B cell (primary cell): ENCODE data around the gene SLC9A5. TPM values are rescaled to one million over a fixed set of nuclear protein-coding genes. Genes with fewer than 3 reads are reported as not detected.

Source experiments
- ATAC-seq: fragments of 200-7000 bp; cut with Tn5 transposase; one replicate; pipeline ENCODE4 v1.10.0; 2021; ENCODE audit warnings: low read depth, mild to moderate bottlenecking, moderate number of reproducible peaks, moderate library complexity
- CTCF ChIA-PET: fragments of 350-600 bp; sonication (Branson Sonifier 250); formaldehyde crosslinking; loops from one replicate; lab custom pipeline; 2021; ENCODE audit warnings: antibody characterized with exemption, inconsistent platforms; lab: Charles Lee
- POLR2A ChIA-PET: fragments of 350-600 bp; sonication (Branson Sonifier 250); formaldehyde crosslinking; loops from one replicate; lab custom pipeline; 2021; ENCODE audit warnings: antibody characterized with exemption; lab: Charles Lee
- DNase-seq: peaks from one replicate; pipeline ENCODE4 v3.0.0; 2013
- H2AFZ ChIP-seq: 2 replicates; pipeline ENCODE4 v1.6.1; 2012; ENCODE audit warnings: mild to moderate bottlenecking, low read depth, low read length; ENCODE audit not compliant: insufficient read depth, poor library complexity, severe bottlenecking
- H3K27ac ChIP-seq, 2 donors: 1 replicate in 1 of 2; 2 replicates in 1 of 2; pipeline ENCODE4 v1.5.1; 2012 to 2013; ENCODE audit warnings: low read length in 2 of 2, mild to moderate bottlenecking in 2 of 2, moderate library complexity in 1 of 2
- H3K27me3 ChIP-seq, 4 experiments: fragments of 200-600 bp in 1 of 4; sonication (generic) in 1 of 4; replicated peaks in 1 of 4; 1 replicate in 2 of 4; 2 replicates in 2 of 4; pipeline versions ENCODE4 v1.6.1 to v1.7.0; 2013 to 2016; ENCODE audit warnings: low read length in 3 of 4, mild to moderate bottlenecking in 2 of 4, mixed read lengths in 1 of 4, moderate library complexity in 1 of 4; ENCODE audit not compliant: insufficient read depth in 4 of 4, control insufficient read depth in 3 of 4; ENCODE audit errors: control extremely low read depth in 1 of 4
- H3K36me3 ChIP-seq, 2 experiments: replicated peaks in 1 of 2; 1 replicate in 1 of 2; 2 replicates in 1 of 2; pipeline versions ENCODE4 v1.6.1 to v1.7.1; 2013; ENCODE audit warnings: low read length in 1 of 2; ENCODE audit not compliant: insufficient read depth in 2 of 2, control insufficient read depth in 1 of 2; ENCODE audit errors: control extremely low read depth in 1 of 2, extremely low read depth in 1 of 2
- H3K4me1 ChIP-seq, 2 donors: fragments of 200-600 bp in 1 of 2; sonication (generic) in 1 of 2; 1 replicate in 1 of 2; 2 replicates in 1 of 2; pipeline versions ENCODE4 v1.5.1 to v1.6.1; 2013 to 2017; ENCODE audit warnings: low read length in 2 of 2; ENCODE audit not compliant: control insufficient read depth in 2 of 2, insufficient read depth in 2 of 2
- H3K4me2 ChIP-seq: replicated peaks from 2 replicates; pipeline ENCODE3; 2012; ENCODE audit warnings: mild to moderate bottlenecking, low read depth, low read length; ENCODE audit not compliant: poor library complexity, severe bottlenecking
- H3K4me3 ChIP-seq, 5 experiments: fragments of 200-600 bp in 1 of 5; sonication (generic) in 1 of 5; 1 replicate in 3 of 5; 2 replicates in 2 of 5; pipeline versions ENCODE4 v1.5.1 to v1.7.0; 2011 to 2016; ENCODE audit warnings: low read length in 4 of 5, mild to moderate bottlenecking in 4 of 5, low read depth in 2 of 5, control low read depth in 1 of 5, moderate library complexity in 1 of 5; ENCODE audit not compliant: insufficient read depth in 1 of 5; ENCODE audit errors: control extremely low read depth in 1 of 5, extremely low read depth in 1 of 5
- H3K79me2 ChIP-seq: fragments of 200-600 bp; sonication (generic); one replicate; pipeline ENCODE4 v1.6.0; 2016; ENCODE audit warnings: low read length; ENCODE audit not compliant: control insufficient read depth, insufficient read depth
- H3K9ac ChIP-seq: fragments of 200-600 bp; sonication (generic); 2 replicates; pipeline ENCODE4 v1.6.1; 2017; ENCODE audit warnings: mild to moderate bottlenecking, low read length, moderate library complexity
- H3K9me3 ChIP-seq, 3 donors: one replicate each; pipeline versions ENCODE4 v1.6.1 to v1.7.1; 2013; ENCODE audit warnings: low read length in 2 of 3; ENCODE audit not compliant: control insufficient read depth in 2 of 3, insufficient read depth in 1 of 3; ENCODE audit errors: control extremely low read depth in 1 of 3
- H4K20me1 ChIP-seq: 2 replicates; pipeline ENCODE4 v1.6.0; 2012; ENCODE audit warnings: mild to moderate bottlenecking, low read length; ENCODE audit not compliant: insufficient read depth, control insufficient read depth, poor library complexity, severe bottlenecking
- H3K27ac Mint-ChIP-seq: one replicate; pipeline ENCODE4 v1.8.0; 2021; ENCODE audit warnings: mixed read lengths
- H3K27me3 Mint-ChIP-seq: one replicate; pipeline ENCODE4 v1.8.0; 2021; ENCODE audit warnings: mixed read lengths
- H3K4me1 Mint-ChIP-seq: one replicate; pipeline ENCODE4 v1.8.0; 2021; ENCODE audit warnings: mixed read lengths
- H3K4me3 Mint-ChIP-seq: one replicate; pipeline ENCODE4 v1.8.0; 2021; ENCODE audit warnings: mixed read lengths
- H3K9me3 Mint-ChIP-seq: one replicate; pipeline ENCODE4 v1.8.0; 2022; ENCODE audit warnings: mixed read lengths; ENCODE audit not compliant: insufficient read depth
- EZH2 ChIP-seq: IDR thresholded peaks from 2 replicates; pipeline ENCODE4 v1.6.1; 2012; ENCODE audit warnings: borderline replicate concordance, low read depth, mild to moderate bottlenecking, moderate library complexity, low read length; ENCODE audit not compliant: insufficient read depth, poor library complexity, severe bottlenecking
- WGBS: methylation state at CpG from one replicate; pipeline ENCODE4 v1.1.5; 2013; ENCODE audit warnings: missing lambda C conversion rate; ENCODE audit not compliant: insufficient coverage; 5-methylcytosine and 5-hydroxymethylcytosine counted together
- intact Hi-C: fragments of 100-400 bp; cut with micrococcal nuclease; formaldehyde crosslinking; loops from one replicate; pipeline ENCODE4 v1.10.0; 2022
- polyA plus RNA-seq: library from polyadenylated mRNA; depleted of rRNA; stranded (reverse); fragments of >200 nt; gene quantifications from 2 replicates; pipeline ENCODE4 v1.2.3, GENCODE V29; 2012
- total RNA-seq, 2 donors: library from RNA; stranded (reverse); fragments of 120-200 nt in 1 of 2; gene quantifications; 1 replicate in 1 of 2; 2 replicates in 1 of 2; pipeline versions ENCODE4 v1.2.3 to v1.2.4, GENCODE V29; 2013 to 2022
- TF ChIP-seq, protein P1 (sequence below): fragments of 200-600 bp; IDR thresholded peaks from one replicate; pipeline ENCODE4 v1.8.0; 2022; ENCODE audit warnings: antibody characterized with exemption, mild to moderate bottlenecking

Gene SLC9A5
- total and polyA plus RNA-seq, 2 donors (not counting 1 experiment from before 2014, with no cell fraction given) = 1.7 TPM

GRCh38 chr16:67255553-67256221 is 6.9 kb downstream of the SLC9A5 start:
- Histone ChIP-seq H3K27ac (no peak overlapping the region), H3K4me1 (no peaks in the 10 kb centered on the region), H3K9ac (no peak overlapping the region), H3K27me3 (peaks cover 0 to 7% (median 2%) of the 10 kb centered on the region in 4 experiments), H3K79me2 (no peaks in the 10 kb centered on the region), H3K4me3 (no peak overlapping the region), H3K36me3 (no peaks in the 10 kb centered on the region), H3K4me2 (no peak overlapping the region), H4K20me1 (no peaks in the 10 kb centered on the region), H3K9me3 (no peaks in the 10 kb centered on the region), H2AFZ (no peak overlapping the region)
- no peaks in the 10 kb centered on the region for H3K27me3 Mint-ChIP-seq
- H3K4me1 Mint-ChIP-seq = no peaks in the 10 kb centered on the region
- intact Hi-C loops = no loop called here
- DNase-seq = no peak
- no peak overlapping the region for H3K27ac Mint-ChIP-seq
- no peaks in the 10 kb centered on the region for H3K9me3 Mint-ChIP-seq
- POLR2A ChIA-PET = no interaction called here
- 96% methylated on average over 15 of the region's 17 CpGs for WGBS
- ATAC-seq = no peak
- H3K4me3 Mint-ChIP-seq = no peak overlapping the region
- no peak for TF ChIP-seq EZH2
- TF ChIP-seq, protein P1, sequence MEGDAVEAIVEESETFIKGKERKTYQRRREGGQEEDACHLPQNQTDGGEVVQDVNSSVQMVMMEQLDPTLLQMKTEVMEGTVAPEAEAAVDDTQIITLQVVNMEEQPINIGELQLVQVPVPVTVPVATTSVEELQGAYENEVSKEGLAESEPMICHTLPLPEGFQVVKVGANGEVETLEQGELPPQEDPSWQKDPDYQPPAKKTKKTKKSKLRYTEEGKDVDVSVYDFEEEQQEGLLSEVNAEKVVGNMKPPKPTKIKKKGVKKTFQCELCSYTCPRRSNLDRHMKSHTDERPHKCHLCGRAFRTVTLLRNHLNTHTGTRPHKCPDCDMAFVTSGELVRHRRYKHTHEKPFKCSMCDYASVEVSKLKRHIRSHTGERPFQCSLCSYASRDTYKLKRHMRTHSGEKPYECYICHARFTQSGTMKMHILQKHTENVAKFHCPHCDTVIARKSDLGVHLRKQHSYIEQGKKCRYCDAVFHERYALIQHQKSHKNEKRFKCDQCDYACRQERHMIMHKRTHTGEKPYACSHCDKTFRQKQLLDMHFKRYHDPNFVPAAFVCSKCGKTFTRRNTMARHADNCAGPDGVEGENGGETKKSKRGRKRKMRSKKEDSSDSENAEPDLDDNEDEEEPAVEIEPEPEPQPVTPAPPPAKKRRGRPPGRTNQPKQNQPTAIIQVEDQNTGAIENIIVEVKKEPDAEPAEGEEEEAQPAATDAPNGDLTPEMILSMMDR = no peak
- CTCF ChIA-PET = no interaction called here

DNA sequence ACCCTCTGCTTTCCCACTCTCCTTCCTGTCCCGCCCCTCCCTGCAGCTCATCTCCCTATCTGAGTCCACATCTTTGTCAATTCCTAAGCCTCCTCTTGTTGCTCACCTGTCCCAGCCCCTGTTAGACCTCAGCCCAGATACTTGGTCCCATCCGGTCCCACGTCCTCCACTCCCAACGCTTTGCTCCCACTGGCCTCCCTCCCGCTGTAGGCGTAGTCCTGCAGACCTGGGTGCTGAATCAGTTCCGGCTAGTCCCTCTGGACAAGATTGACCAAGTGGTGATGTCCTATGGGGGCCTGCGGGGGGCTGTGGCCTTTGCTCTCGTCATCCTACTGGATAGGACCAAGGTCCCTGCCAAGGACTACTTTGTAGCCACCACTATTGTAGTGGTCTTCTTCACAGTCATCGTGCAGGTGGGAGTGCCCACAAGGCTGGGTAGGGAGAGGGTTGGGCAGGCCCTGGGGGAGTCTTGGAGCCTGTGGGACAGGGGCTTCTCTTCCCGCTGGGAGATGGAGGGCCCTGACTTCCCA is 8.0 kb downstream of the SLC9A5 start:
- no peak overlapping the region for H3K4me3 Mint-ChIP-seq
- H3K27ac Mint-ChIP-seq = no peak overlapping the region
- Histone ChIP-seq H3K36me3 (no peaks in the 10 kb centered on the region), H3K4me2 (no peak overlapping the region), H3K4me1 (no peaks in the 10 kb centered on the region), H3K27me3 (peaks cover 0 to 7% (median 0%) of the 10 kb centered on the region in 4 experiments), H4K20me1 (no peaks in the 10 kb centered on the region), H3K9me3 (no peaks in the 10 kb centered on the region), H2AFZ (no peak overlapping the region), H3K27ac (no peak overlapping the region), H3K79me2 (no peaks in the 10 kb centered on the region), H3K4me3 (no peak overlapping the region), H3K9ac (no peak overlapping the region)
- H3K9me3 Mint-ChIP-seq = no peaks in the 10 kb centered on the region
- CTCF ChIA-PET = no interaction called here
- intact Hi-C loops = no loop called here
- no peaks in the 10 kb centered on the region for H3K4me1 Mint-ChIP-seq
- POLR2A ChIA-PET = no interaction called here
- no peak for ATAC-seq
- no peak for DNase-seq
- no peak for TF ChIP-seq EZH2
- TF ChIP-seq, protein P1 = no peak
- 95% methylated on average over 7 of the region's 11 CpGs for WGBS
- H3K27me3 Mint-ChIP-seq = no peaks in the 10 kb centered on the region
